BLaER1 treated with 17β-estradiol and CSF1 and Interleukin-3, amounts not matched to agents 10 nM and 100 nM (cell line): ENCODE measurements around the gene POLR1A.

Experiments used
- H3K27ac ChIP-seq, 11 experiments: shearing (Covaris generic); formaldehyde crosslinking; 2 replicates each; pipeline ENCODE4 v1.8.1; 2022
- H3K27me3 ChIP-seq, 11 experiments: shearing (Covaris generic); formaldehyde crosslinking; 2 replicates each; pipeline ENCODE4 v1.8.1; 2022
- H3K36me3 ChIP-seq, 11 experiments: shearing (Covaris generic); formaldehyde crosslinking; 2 replicates each; pipeline ENCODE4 v1.8.1; 2022
- H3K4me1 ChIP-seq, 10 experiments: shearing (Covaris generic); formaldehyde crosslinking; 2 replicates each; pipeline ENCODE4 v1.8.1; 2022
- H3K4me2 ChIP-seq, 11 experiments: shearing (Covaris generic); formaldehyde crosslinking; 2 replicates each; pipeline ENCODE4 v1.8.1; 2022
- H3K4me3 ChIP-seq, 10 experiments: shearing (Covaris generic); formaldehyde crosslinking; 2 replicates each; pipeline ENCODE4 v1.8.1; 2022
- H3K9ac ChIP-seq, 11 experiments: shearing (Covaris generic); formaldehyde crosslinking; 2 replicates each; pipeline ENCODE4 v1.8.1; 2022
- H3K9me3 ChIP-seq, 11 experiments: shearing (Covaris generic); formaldehyde crosslinking; replicated peaks in 1 of 11; 2 replicates each; pipeline ENCODE4 v1.8.1; 2022
- H4K20me1 ChIP-seq, 11 experiments: shearing (Covaris generic); formaldehyde crosslinking; 2 replicates each; pipeline ENCODE4 v1.8.1; 2022
- Cebpa-rat ChIP-seq, 11 experiments: shearing (Covaris generic); IDR thresholded peaks; 2 replicates each; pipeline ENCODE4 v1.8.1; 2022

POLR1A gene

DNA sequence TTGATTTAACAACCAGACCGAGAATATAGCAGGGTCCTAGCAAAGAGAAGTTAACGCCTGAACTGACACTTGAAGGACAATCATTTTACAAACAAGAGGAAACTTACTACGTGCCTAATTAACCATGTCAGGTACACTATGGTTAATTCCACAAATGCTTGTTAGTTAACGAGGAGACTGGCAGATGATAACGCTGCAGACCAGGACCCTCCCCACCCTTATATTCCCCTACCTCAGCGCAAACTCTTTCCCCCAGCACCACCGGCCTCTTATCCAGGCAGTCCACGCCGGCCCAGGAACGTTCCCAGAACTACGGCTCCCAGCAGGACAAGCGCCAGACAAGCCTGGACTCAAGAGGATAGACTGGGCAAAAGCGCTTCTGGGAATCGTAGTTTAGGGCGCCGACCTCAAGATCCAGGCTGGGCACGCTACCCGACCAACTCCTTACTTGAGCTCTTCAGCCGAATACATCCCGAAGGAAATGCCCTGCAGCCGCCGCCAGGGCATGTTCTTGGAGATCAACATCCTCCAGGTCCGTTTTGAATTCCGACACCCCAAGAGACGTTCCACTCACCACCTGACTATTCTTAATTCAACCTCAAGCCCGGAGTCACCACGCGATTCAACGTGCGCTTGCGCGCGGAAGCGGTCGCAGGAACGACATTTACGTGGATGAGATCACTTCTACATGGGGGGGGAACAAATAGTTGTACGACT is at the start of gene POLR1A:
Gene POLR1A, minus strand, starts transcription at position 635 of the 717 bp plus-strand sequence. Its CDS starts 110 bp downstream, at position 525.
- Histone ChIP-seq H3K27ac (peak within 1 kb of the TSS; percentile 88 to 97 (median 93)), H3K4me2 (peak within 1 kb of the TSS; percentile 81 to 96 (median 89)), H3K4me1 (peaks cover 27 to 39% (median 34%) of the 10 kb centered on the region in 10 experiments), H3K36me3 (peaks cover 51 to 70% (median 67%) of the 10 kb centered on the region in 11 experiments), H3K9me3 (no peaks in the 10 kb centered on the region), H3K9ac (peak within 1 kb of the TSS; percentile 88 to 96 (median 91)), H3K4me3 (peak within 1 kb of the TSS; percentile 79 to 93 (median 84)), H4K20me1 (peaks cover 0 to 87% (median 66%) of the 10 kb centered on the region in 11 experiments; a peak in 19 of 22 replicates), H3K27me3 (no peaks in the 10 kb centered on the region)
- no peak for TF ChIP-seq Cebpa-rat (IDR thresholded peaks at IDR 0.05)

DNA sequence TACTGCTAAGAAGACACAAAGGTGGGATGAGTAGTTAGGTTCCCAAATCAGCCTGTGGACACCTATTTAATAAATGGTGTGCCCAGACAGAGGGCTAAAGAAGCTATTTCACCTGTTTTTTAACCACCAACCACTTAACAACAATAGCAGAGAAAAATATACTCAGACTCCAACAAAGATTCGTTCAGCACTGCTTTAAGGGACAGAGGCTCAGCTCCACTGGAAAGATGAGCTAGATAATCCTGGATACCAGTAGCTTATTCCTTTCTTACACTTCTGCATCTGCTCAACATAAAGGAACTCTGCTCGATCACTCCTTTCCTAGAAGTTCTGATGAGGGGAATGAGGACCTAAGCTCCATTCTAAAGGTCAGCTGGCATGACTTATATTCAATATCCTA is 44.8 kb upstream of the POLR1A start:
- Histone ChIP-seq H3K9me3 (no peaks in the 10 kb centered on the region), H3K36me3 (peaks cover 87 to 100% (median 98%) of the 10 kb centered on the region in 11 experiments), H3K27me3 (no peaks in the 10 kb centered on the region), H3K4me1 (peaks cover 0 to 32% (median 17%) of the 10 kb centered on the region in 10 experiments; a peak in 14 of 20 replicates), H3K4me2 (no peak overlapping the region), H4K20me1 (peaks cover 7 to 85% (median 50%) of the 10 kb centered on the region in 11 experiments; a peak in 20 of 22 replicates), H3K4me3 (no peak overlapping the region), H3K9ac (no peak overlapping the region), H3K27ac (no peak overlapping the region)
- no peak for TF ChIP-seq Cebpa-rat (IDR thresholded peaks at IDR 0.05)

DNA sequence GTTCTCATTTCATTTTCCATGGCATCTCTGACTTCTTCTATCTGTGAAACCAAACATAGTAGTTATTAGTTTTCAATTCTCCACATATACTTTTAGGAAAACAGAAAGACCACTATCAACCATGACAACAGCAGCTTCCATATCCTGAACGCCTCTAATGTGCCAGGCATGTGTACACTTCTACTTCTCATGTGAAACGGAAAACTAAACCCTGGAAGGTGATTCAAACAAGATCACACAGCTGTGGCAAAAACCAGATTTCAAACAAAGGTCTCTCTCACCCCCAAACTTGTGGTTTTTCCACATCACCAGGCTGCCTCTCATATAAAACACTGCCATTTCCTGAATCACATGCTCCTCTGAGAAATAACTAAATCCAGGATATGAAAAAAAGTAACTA is 42.1 kb upstream of the POLR1A start:
- H4K20me1 ChIP-seq = peaks cover 7 to 97% (median 67%) of the 10 kb centered on the region in 11 experiments; a peak in 20 of 22 replicates
- peak overlapping the region in 3 of 11 experiments; percentile 28 to 48 (median 33); a peak in 1 of 22 replicates for H3K9ac ChIP-seq
- H3K9me3 ChIP-seq = no peaks in the 10 kb centered on the region
- H3K4me1 ChIP-seq = peaks cover 0 to 20% (median 15%) of the 10 kb centered on the region in 10 experiments; a peak in 14 of 20 replicates
- H3K27ac ChIP-seq = peak overlapping the region in 1 of 11 experiments; percentile 7; a peak in 1 of 22 replicates
- peak overlapping the region in 7 of 11 experiments; percentile 24 to 51 (median 47); a peak in 14 of 22 replicates for H3K4me2 ChIP-seq
- no peak for TF ChIP-seq Cebpa-rat (IDR thresholded peaks at IDR 0.05)
- no peaks in the 10 kb centered on the region for H3K27me3 ChIP-seq
- H3K36me3 ChIP-seq = peaks cover 97 to 100% (median 100%) of the 10 kb centered on the region in 11 experiments
- H3K4me3 ChIP-seq = no peak overlapping the region

DNA sequence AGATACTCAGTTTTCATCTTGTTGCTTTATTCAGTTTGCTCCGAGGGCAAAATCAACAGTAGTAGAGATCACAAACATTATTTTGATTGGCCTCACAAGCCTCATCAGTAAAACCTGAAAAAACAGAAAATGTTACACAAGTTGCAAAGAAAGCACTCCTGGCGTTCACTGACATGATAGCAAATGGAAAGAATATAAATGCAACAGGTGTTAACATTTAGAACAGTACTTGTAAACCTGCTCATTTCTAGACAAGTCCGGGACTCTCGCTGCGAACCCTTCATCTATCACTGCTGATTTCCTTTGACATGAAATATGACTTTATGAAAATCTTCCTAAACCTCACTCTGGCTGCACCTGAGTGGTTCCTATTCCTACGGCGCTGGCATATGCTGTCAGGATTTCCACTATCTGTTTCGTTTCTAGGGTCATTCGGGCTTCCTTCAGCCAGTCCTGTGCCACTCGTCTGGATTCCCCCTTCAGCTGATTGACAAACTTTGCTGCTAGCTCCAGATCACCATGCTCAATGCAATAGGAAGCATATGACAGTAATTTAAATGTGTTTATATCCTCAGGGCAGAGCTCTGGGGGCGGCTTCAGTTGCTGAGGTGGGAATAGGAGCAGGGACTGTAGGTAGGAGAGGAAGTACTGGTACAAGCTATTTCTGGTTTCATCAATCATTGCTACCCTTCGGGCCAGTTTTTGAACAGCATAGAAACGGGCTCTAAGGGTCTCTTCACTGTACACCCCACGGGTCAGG is 38.4 kb upstream of the POLR1A start:
- H3K9me3 ChIP-seq = no peaks in the 10 kb centered on the region
- peaks cover 0 to 91% (median 65%) of the 10 kb centered on the region in 11 experiments; a peak in 19 of 22 replicates for H4K20me1 ChIP-seq
- peaks cover 0 to 19% (median 15%) of the 10 kb centered on the region in 10 experiments; a peak in 15 of 20 replicates for H3K4me1 ChIP-seq
- H3K9ac ChIP-seq = no peak overlapping the region
- peaks cover 98 to 100% (median 100%) of the 10 kb centered on the region in 11 experiments for H3K36me3 ChIP-seq
- no peak overlapping the region for H3K4me2 ChIP-seq
- H3K27ac ChIP-seq = no peak overlapping the region
- TF ChIP-seq Cebpa-rat (IDR thresholded peaks at IDR 0.05) = no peak
- no peaks in the 10 kb centered on the region for H3K27me3 ChIP-seq
- H3K4me3 ChIP-seq = no peak overlapping the region

DNA sequence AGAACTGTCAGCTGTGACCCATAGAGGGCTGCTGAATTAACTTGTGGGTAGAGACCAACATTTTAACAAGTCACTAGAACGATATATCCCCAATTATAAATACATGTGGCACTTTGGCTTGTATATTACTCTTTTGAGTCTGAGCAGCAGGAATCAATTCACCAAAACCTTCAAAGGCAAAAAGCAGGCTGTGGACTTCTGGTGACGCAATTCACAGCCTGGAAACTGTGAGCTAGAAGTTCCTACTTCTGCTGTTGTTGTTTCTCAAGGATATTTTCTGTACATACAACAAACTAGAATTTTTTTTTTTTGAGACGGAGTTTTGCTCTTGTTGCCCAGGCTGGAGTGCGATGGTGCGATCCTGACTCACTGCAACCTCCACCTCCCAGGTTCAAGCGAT is 37.6 kb upstream of the POLR1A start:
- Histone ChIP-seq H3K4me3 (no peak overlapping the region), H3K4me2 (no peak overlapping the region), H3K9me3 (no peaks in the 10 kb centered on the region), H3K27me3 (no peaks in the 10 kb centered on the region), H4K20me1 (peaks cover 0 to 85% (median 58%) of the 10 kb centered on the region in 11 experiments; a peak in 18 of 22 replicates), H3K9ac (no peak overlapping the region), H3K4me1 (peaks cover 0 to 16% (median 12%) of the 10 kb centered on the region in 10 experiments; a peak in 15 of 20 replicates), H3K27ac (no peak overlapping the region), H3K36me3 (peaks cover 98 to 100% (median 100%) of the 10 kb centered on the region in 11 experiments)
- TF ChIP-seq Cebpa-rat (IDR thresholded peaks at IDR 0.05) = no peak; a peak in 1 of 22 replicates

DNA sequence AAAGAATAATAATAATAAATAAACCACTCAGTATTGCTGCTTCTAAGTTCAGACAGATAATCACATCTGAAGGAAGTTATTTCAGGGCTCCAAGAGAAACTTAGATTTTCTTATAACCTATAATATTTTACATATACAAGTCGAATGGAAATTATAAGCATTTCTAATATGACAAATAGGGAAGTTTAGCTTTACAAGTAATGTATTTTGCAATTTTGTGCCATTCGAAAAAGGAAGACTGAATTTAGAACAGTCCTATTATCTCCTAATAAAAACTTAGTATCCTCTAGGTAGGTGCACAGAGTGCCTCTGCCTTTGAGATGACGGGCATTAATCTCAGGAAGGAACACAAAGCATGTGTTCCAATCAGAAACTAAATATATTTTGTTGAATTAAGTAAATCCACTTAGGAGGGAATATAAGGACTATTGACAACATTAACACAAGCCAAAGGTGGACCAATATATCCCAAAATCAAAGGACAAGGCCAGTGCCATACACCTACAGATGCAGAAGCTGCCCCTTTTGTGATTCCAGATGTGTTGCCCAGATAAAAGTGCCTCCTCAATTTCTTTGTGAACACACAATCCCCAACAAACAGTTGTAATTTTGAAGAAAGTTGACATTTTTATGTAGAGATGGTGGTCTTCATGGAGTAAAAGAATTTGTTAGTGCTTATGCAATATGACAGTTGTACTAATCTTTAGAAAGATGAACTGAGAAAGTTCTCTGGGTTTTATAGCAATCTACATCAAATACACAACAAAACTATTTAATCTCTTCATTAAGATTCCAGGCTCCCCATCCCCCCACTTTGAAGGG is 37.0 kb upstream of the POLR1A start:
- Histone ChIP-seq H3K36me3 (peaks cover 98 to 100% (median 100%) of the 10 kb centered on the region in 11 experiments), H3K27me3 (no peaks in the 10 kb centered on the region), H3K9me3 (no peaks in the 10 kb centered on the region), H3K27ac (no peak overlapping the region), H3K4me1 (peaks cover 0 to 9% (median 5%) of the 10 kb centered on the region in 10 experiments; a peak in 15 of 20 replicates), H3K9ac (no peak overlapping the region), H3K4me3 (no peak overlapping the region), H4K20me1 (peaks cover 0 to 81% (median 52%) of the 10 kb centered on the region in 11 experiments; a peak in 18 of 22 replicates), H3K4me2 (no peak overlapping the region)
- no peak for TF ChIP-seq Cebpa-rat (IDR thresholded peaks at IDR 0.05)

DNA sequence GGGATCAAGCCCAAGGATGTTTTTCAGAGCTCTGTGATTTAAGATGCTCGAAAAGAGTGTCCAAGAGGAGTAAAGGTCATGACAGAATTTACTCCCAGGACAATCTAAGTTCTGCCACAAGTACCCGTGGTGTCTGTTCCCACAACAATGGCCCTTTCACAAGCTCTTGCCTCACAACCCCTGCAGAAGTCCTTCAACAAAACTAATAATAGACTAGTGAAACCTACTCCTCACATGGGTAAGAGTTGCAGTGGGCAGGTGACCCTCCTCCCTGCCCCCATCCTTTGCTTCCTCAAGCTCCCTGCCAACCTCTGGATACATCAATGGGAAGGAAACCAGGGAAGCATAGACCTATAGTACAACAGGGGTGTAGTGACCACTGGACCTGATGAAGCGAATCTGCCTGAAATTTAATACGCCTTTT is 35.3 kb upstream of the POLR1A start:
- TF ChIP-seq Cebpa-rat (IDR thresholded peaks at IDR 0.05) = no peak
- peaks cover 0 to 4% (median 0%) of the 10 kb centered on the region in 10 experiments; a peak in 1 of 20 replicates for H3K4me1 ChIP-seq
- no peak overlapping the region for H3K9ac ChIP-seq
- H3K4me2 ChIP-seq = no peak overlapping the region
- H3K36me3 ChIP-seq = peaks cover 98 to 100% (median 100%) of the 10 kb centered on the region in 11 experiments
- peaks cover 0 to 75% (median 41%) of the 10 kb centered on the region in 11 experiments; a peak in 16 of 22 replicates for H4K20me1 ChIP-seq
- H3K4me3 ChIP-seq = no peak overlapping the region
- H3K9me3 ChIP-seq = no peaks in the 10 kb centered on the region
- H3K27ac ChIP-seq = no peak overlapping the region
- no peaks in the 10 kb centered on the region for H3K27me3 ChIP-seq

DNA sequence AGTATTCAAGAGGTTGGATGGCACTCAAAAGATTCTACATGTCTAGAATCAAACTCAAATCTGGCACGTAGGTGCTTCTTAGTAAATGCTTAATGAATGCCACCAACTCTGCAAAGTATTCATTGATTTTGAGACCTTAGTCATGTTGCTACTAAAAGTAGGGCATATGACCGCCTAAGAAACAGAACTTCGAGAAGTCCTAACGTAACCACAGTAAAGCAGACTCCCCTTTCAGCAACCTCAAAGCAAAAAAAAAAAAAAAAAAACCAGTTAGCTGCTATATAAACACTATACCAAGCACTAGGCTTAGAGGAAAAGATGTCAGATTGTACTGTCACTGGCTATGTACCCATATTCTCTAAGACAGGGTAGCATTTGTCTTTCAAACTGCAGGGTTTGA is 34.3 kb upstream of the POLR1A start:
- no peak for TF ChIP-seq Cebpa-rat (IDR thresholded peaks at IDR 0.05)
- Histone ChIP-seq H3K4me2 (no peak overlapping the region), H3K9me3 (no peaks in the 10 kb centered on the region), H4K20me1 (peaks cover 0 to 73% (median 45%) of the 10 kb centered on the region in 11 experiments; a peak in 17 of 22 replicates), H3K27me3 (no peaks in the 10 kb centered on the region), H3K36me3 (peaks cover 98 to 100% (median 100%) of the 10 kb centered on the region in 11 experiments), H3K4me1 (peaks cover 0 to 4% (median 0%) of the 10 kb centered on the region in 10 experiments; a peak in 1 of 20 replicates), H3K4me3 (no peak overlapping the region), H3K27ac (no peak overlapping the region), H3K9ac (no peak overlapping the region)
